ACC112 (cell line): ENCODE measurements around the gene PPEF2.

Experiments used
- H2AFZ ChIP-seq: fragments of 200-600 bp; sonication (generic); one replicate; pipeline ENCODE4 v1.6.0; 2017; ENCODE audit warnings: antibody characterized with exemption, low read length; ENCODE audit not compliant: unreplicated experiment
- H3K27ac ChIP-seq: fragments of 200-600 bp; sonication (generic); 2 replicates; pipeline ENCODE4 v1.5.1; 2014; ENCODE audit warnings: low read depth, mild to moderate bottlenecking, antibody characterized with exemption, low read length, moderate library complexity
- H3K27me3 ChIP-seq: fragments of 200-600 bp; sonication (generic); 2 replicates; pipeline ENCODE4 v1.6.1; 2014; ENCODE audit warnings: mild to moderate bottlenecking, antibody characterized with exemption, low read length, moderate library complexity, mixed read lengths; ENCODE audit not compliant: insufficient read depth
- H3K36me3 ChIP-seq: fragments of 200-600 bp; sonication (generic); 2 replicates; pipeline ENCODE4 v1.6.1; 2016; ENCODE audit warnings: mild to moderate bottlenecking, antibody characterized with exemption, low read length, moderate library complexity, mixed read lengths; ENCODE audit not compliant: insufficient read depth
- H3K4me1 ChIP-seq: fragments of 200-600 bp; sonication (generic); one replicate; pipeline ENCODE4 v1.6.1; 2016; ENCODE audit warnings: low read length, mixed read lengths; ENCODE audit not compliant: insufficient read depth, unreplicated experiment, control insufficient read depth
- H3K4me3 ChIP-seq: fragments of 200-600 bp; sonication (generic); 2 replicates; pipeline ENCODE4 v1.5.1; 2014; ENCODE audit warnings: mild to moderate bottlenecking, low read depth, low read length
- H3K79me2 ChIP-seq: fragments of 200-600 bp; sonication (generic); one replicate; pipeline ENCODE4 v1.6.0; 2016; ENCODE audit warnings: low read length; ENCODE audit not compliant: control insufficient read depth, unreplicated experiment, insufficient read depth

Gene PPEF2

DNA sequence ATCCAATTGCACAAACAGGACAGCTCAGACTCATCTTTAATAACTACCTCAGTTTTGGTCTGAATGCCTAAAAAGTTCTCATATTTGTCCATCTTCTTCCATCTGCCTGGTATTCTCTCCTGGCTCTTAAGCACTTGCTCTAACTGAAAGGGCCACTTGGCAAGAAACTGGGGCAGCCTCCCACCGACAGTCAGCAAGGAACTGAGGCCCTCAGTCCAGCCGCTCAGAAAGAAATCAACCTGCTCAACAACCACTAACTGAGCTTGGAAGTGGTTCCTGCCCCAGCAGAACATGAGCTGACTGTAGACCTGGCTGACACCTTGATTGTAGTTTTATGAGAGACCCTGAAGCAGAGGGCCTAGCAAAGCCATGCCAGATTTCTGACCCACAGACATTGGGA lies 84.4 kb downstream of the PPEF2 start:
- Histone ChIP-seq H3K36me3 (peaks cover 19% of the 10 kb centered on the region), H3K27ac (no peak overlapping the region), H3K27me3 (no peaks in the 10 kb centered on the region), H3K79me2 (no peaks in the 10 kb centered on the region), H3K4me3 (no peak overlapping the region), H3K4me1 (no peaks in the 10 kb centered on the region), H2AFZ (no peak overlapping the region)
